Thyroid gland (tissue), 4 donors: Measurements from ENCODE around the gene MPI. TPM values are rescaled to one million over a fixed set of nuclear protein-coding genes. Genes with fewer than 3 reads are reported as not detected.
A peak's percentile ranks its signal among the peaks of the same experiment; 100 is the strongest.
"Not testable (repeated sequence)": the region's sequence is repeated elsewhere in the genome, so short reads cannot be mapped to it uniquely, and the experiment has no call there.

Source experiments
- DNase-seq, 2 donors: peaks; one replicate each; pipeline ENCODE4 v3.0.0-alpha.2; 2019
- H3K27ac ChIP-seq, 3 donors: fragments of 200-600 bp; sonication (generic); 1 replicate in 2 of 3; 2 replicates in 1 of 3; pipeline ENCODE4 v1.5.1; 2016 to 2019; ENCODE audit warnings: mild to moderate bottlenecking in 1 of 3, moderate library complexity in 1 of 3
- H3K27me3 ChIP-seq: fragments of 200-600 bp; sonication (generic); one replicate; pipeline ENCODE4 v1.5.1; 2019
- H3K36me3 ChIP-seq, 2 donors: fragments of 200-600 bp; sonication (generic); one replicate each; pipeline ENCODE4 v1.5.1; 2016 to 2019
- H3K4me1 ChIP-seq, 2 donors: fragments of 200-600 bp; sonication (generic); one replicate each; pipeline ENCODE4 v1.5.1; 2017 to 2019
- H3K4me3 ChIP-seq, 3 donors: fragments of 200-600 bp; sonication (generic); replicated peaks in 1 of 3; 1 replicate in 2 of 3; 2 replicates in 1 of 3; pipeline ENCODE4 v1.5.1; 2016; ENCODE audit warnings: mild to moderate bottlenecking in 1 of 3
- H3K9me3 ChIP-seq: fragments of 200-600 bp; sonication (generic); one replicate; pipeline ENCODE4 v1.5.1; 2017
- CTCF ChIP-seq, 6 experiments: fragments of 200-600 bp in 3 of 6; fragments of 450-650 bp in 3 of 6; sonication (generic) in 3 of 6; IDR thresholded peaks; one replicate each; pipeline ENCODE4 v1.5.1; 2016 to 2019; ENCODE audit warnings: antibody characterized with exemption in 6 of 6, mild to moderate bottlenecking in 2 of 6, inconsistent platforms in 1 of 6, moderate library complexity in 1 of 6
- POLR2A ChIP-seq, 2 donors: fragments of 450-650 bp; IDR thresholded peaks; one replicate each; pipeline ENCODE4 v1.6.1; 2017; ENCODE audit warnings: antibody characterized with exemption in 2 of 2, mild to moderate bottlenecking in 2 of 2, moderate library complexity in 1 of 2
- WGBS, 2 donors: methylation state at CpG; one replicate each; pipeline ENCODE4 v1.1.5; 2017; 5-methylcytosine and 5-hydroxymethylcytosine counted together
- intact Hi-C: fragments of 100-400 bp; cut with DNase I; formaldehyde crosslinking; loops from one replicate; pipeline ENCODE4 v1.15.1; 2023
- total RNA-seq, 4 donors: library from RNA; depleted of rRNA; stranded (reverse); fragments of >200 nt; gene quantifications; one replicate each; pipeline ENCODE4 v1.2.3, GENCODE V29; 2016

Gene MPI
- total RNA-seq, 4 donors from 2014 or later: 72.2 to 91.1 (median 88.5) TPM

GRCh38 chr15:74890665-74890960 lies 771 bp downstream of the MPI start:
- TF ChIP-seq POLR2A (IDR thresholded peaks at IDR 0.05): no peak
- no peak for TF ChIP-seq CTCF (IDR thresholded peaks at IDR 0.05)
- intact Hi-C loops: loop anchor here (5.0 kb wide), 1 partner anchor 48 kb away; the partner anchor contains the start of gene ULK3
- H3K36me3 ChIP-seq: peaks cover 0 to 4% of the 10 kb centered on the region in 2 donors
- H3K4me1 ChIP-seq: peaks cover 4 to 34% of the 10 kb centered on the region in 2 donors
- H3K27ac ChIP-seq: peak overlapping the region in 1 of 3 donors; percentile 39
- H3K9me3 ChIP-seq: no peaks in the 10 kb centered on the region
- 0 to 11% methylated on average over 1 of the region's 1 CpG for WGBS, 2 donors
- H3K27me3 ChIP-seq: no peaks in the 10 kb centered on the region
- peak overlapping the region; percentile 41 to 79 (median 61) for H3K4me3 ChIP-seq
- DNase-seq: no peak

GRCh38 chr15:74891469-74891868 lies 1.6 kb downstream of the MPI start:
- peaks cover 0 to 4% of the 10 kb centered on the region in 2 donors for H3K36me3 ChIP-seq
- intact Hi-C loops: loop anchor here (5.0 kb wide), 1 partner anchor 49 kb away; the partner anchor contains the start of gene ULK3
- no peak for TF ChIP-seq CTCF (IDR thresholded peaks at IDR 0.05)
- no peak for TF ChIP-seq POLR2A (IDR thresholded peaks at IDR 0.05)
- no peak overlapping the region for H3K4me3 ChIP-seq
- H3K27ac ChIP-seq: no peak overlapping the region
- H3K4me1 ChIP-seq: peaks cover 4 to 34% of the 10 kb centered on the region in 2 donors
- H3K27me3 ChIP-seq: no peaks in the 10 kb centered on the region
- whole genome bisulfite sequencing, 2 donors: 87 to 88% methylated on average over 2 to 3 of the region's 3 CpGs
- no peaks in the 10 kb centered on the region for H3K9me3 ChIP-seq
- DNase-seq: no peak

GRCh38 chr15:74892313-74892712 lies 2.5 kb downstream of the MPI start:
- Histone ChIP-seq H3K9me3 (no peaks in the 10 kb centered on the region), H3K27ac (no peak overlapping the region), H3K4me3 (no peak overlapping the region), H3K4me1 (peaks cover 4 to 31% of the 10 kb centered on the region in 2 donors), H3K36me3 (peaks cover 0 to 4% of the 10 kb centered on the region in 2 donors), H3K27me3 (no peaks in the 10 kb centered on the region)
- TF ChIP-seq POLR2A (IDR thresholded peaks at IDR 0.05) (no peak), CTCF (IDR thresholded peaks at IDR 0.05) (no peak)
- 74 to 85% methylated on average over 3 of the region's 3 CpGs for WGBS, 2 donors
- DNase-seq: no peak
- intact Hi-C loops: loop anchor here (5.0 kb wide), 1 partner anchor 50 kb away; the partner anchor contains the start of gene ULK3

- TF ChIP-seq POLR2A (IDR thresholded peaks at IDR 0.05) (no peak), CTCF (IDR thresholded peaks at IDR 0.05) (no peak)
- Histone ChIP-seq H3K27me3 (no peaks in the 10 kb centered on the region), H3K4me1 (peaks cover 4 to 28% of the 10 kb centered on the region in 2 donors), H3K9me3 (no peaks in the 10 kb centered on the region), H3K27ac (no peak overlapping the region), H3K4me3 (no peak overlapping the region), H3K36me3 (peaks cover 0 to 4% of the 10 kb centered on the region in 2 donors)
- no peak for DNase-seq
- WGBS, 2 donors: 88 to 91% methylated on average over 2 of the region's 2 CpGs
- intact Hi-C loops: loop anchor here (5.0 kb wide), 1 partner anchor 51 kb away; the partner anchor contains the start of gene ULK3
These were observed 3.1 kb downstream of the MPI start for GRCh38 chr15:74892931-74893330.

GRCh38 chr15:74893627-74894026 lies 3.8 kb downstream of the MPI start:
- Histone ChIP-seq H3K36me3 (peaks cover 0 to 4% of the 10 kb centered on the region in 2 donors), H3K9me3 (no peaks in the 10 kb centered on the region), H3K27ac (no peak overlapping the region), H3K4me1 (peaks cover 4 to 25% of the 10 kb centered on the region in 2 donors), H3K27me3 (no peaks in the 10 kb centered on the region), H3K4me3 (no peak overlapping the region)
- no peak for TF ChIP-seq POLR2A (IDR thresholded peaks at IDR 0.05)
- no peak for TF ChIP-seq CTCF (IDR thresholded peaks at IDR 0.05)
- WGBS, 2 donors: 86% methylated on average over 3 of the region's 3 CpGs
- DNase-seq: no peak
- intact Hi-C loops: loop anchor here (5.0 kb wide), 1 partner anchor 51 kb away; the partner anchor contains the start of gene ULK3

- not testable (repeated sequence) for H3K36me3 ChIP-seq, H3K4me3 ChIP-seq, DNase-seq, H3K27me3 ChIP-seq, H3K27ac ChIP-seq, H3K9me3 ChIP-seq
- intact Hi-C loops: loop anchor here (5.0 kb wide), 1 partner anchor 52 kb away; the partner anchor contains the start of gene ULK3
- peaks cover 0 to 18% of the 10 kb centered on the region in 2 donors for H3K4me1 ChIP-seq
- 98 to 99% methylated on average over 7 of the region's 7 CpGs for WGBS, 2 donors
These were observed 4.5 kb downstream of the MPI start for GRCh38 chr15:74894383-74894782.
